Calu3 (cell line): Measurements from ENCODE around the gene CCDC39. TPM values are rescaled to one million over a fixed set of nuclear protein-coding genes. Genes with fewer than 3 reads are reported as not detected.
A peak's percentile ranks its signal among the peaks of the same experiment; 100 is the strongest.
"Not testable (repeated sequence)": the region's sequence is repeated elsewhere in the genome, so short reads cannot be mapped to it uniquely, and the experiment has no call there.

Experiments
- BruUV-seq: library from RNA; stranded (reverse); fragments of 400-500 nt; replicated peaks from 2 replicates; lab custom pipeline; 2021; lab: Mats Ljungman, UMichigan
- CTCF ChIA-PET: fragments of 300-600 bp; sonication (Branson Sonifier 250); formaldehyde crosslinking; loops from one replicate; lab custom pipeline; 2022; ENCODE audit warnings: antibody characterized with exemption; lab: Charles Lee
- DNase-seq: peaks from one replicate; pipeline ENCODE4 v3.0.0; 2022
- H3K27ac Mint-ChIP-seq: one replicate; pipeline ENCODE4 v1.8.0; 2022; ENCODE audit warnings: mixed read lengths; ENCODE audit not compliant: unreplicated experiment
- H3K27me3 Mint-ChIP-seq: one replicate; pipeline ENCODE4 v1.8.0; 2022; ENCODE audit warnings: mixed read lengths; ENCODE audit not compliant: unreplicated experiment
- H3K36me3 Mint-ChIP-seq: one replicate; pipeline ENCODE4 v1.8.0; 2022; ENCODE audit warnings: mild to moderate bottlenecking, moderate library complexity, mixed read lengths; ENCODE audit not compliant: insufficient read depth, unreplicated experiment
- H3K4me1 Mint-ChIP-seq: one replicate; pipeline ENCODE4 v1.8.0; 2022; ENCODE audit warnings: mild to moderate bottlenecking, low read depth, mixed read lengths; ENCODE audit not compliant: unreplicated experiment
- H3K4me3 Mint-ChIP-seq: one replicate; pipeline ENCODE4 v1.8.0; 2022; ENCODE audit warnings: mild to moderate bottlenecking, low read depth, moderate library complexity, mixed read lengths; ENCODE audit not compliant: unreplicated experiment
- H3K9me3 Mint-ChIP-seq: one replicate; pipeline ENCODE4 v1.8.0; 2022; ENCODE audit warnings: low read depth, mixed read lengths; ENCODE audit not compliant: unreplicated experiment
- CTCF ChIP-seq: fragments of 200-600 bp; IDR thresholded peaks from one replicate; pipeline ENCODE4 v1.8.0; 2022; ENCODE audit warnings: antibody characterized with exemption; ENCODE audit not compliant: unreplicated experiment
- intact Hi-C: fragments of 100-400 bp; cut with micrococcal nuclease; formaldehyde crosslinking; loops from one replicate; pipeline ENCODE4 v1.10.0; 2022; ENCODE audit not compliant: unreplicated experiment
- total RNA-seq: library from RNA; stranded (reverse); gene quantifications from 2 replicates; pipeline ENCODE4 v1.2.3, GENCODE V29; 2022

The CCDC39 gene
- total RNA-seq, 1 experiment from 2014 or later: not detected

- no peak overlapping the region for H3K27ac Mint-ChIP-seq
- intact Hi-C loops: loop anchor here (1.0 to 5.0 kb wide), 8 partner anchors 178 to 943 kb away; partner anchors contain the start of gene USP13
- CTCF ChIA-PET: interaction anchor here (0.6 to 1.7 kb wide), 10 partner anchors 8 to 845 kb away, joined by 3 to 32 read pairs (median 3); no protein-coding TSS in a partner anchor
- H3K4me3 Mint-ChIP-seq: no peak overlapping the region
- peaks cover 16% of the 10 kb centered on the region for H3K4me1 Mint-ChIP-seq
- peak; percentile 79 for TF ChIP-seq CTCF
- H3K9me3 Mint-ChIP-seq: no peaks in the 10 kb centered on the region
- H3K36me3 Mint-ChIP-seq: no peaks in the 10 kb centered on the region
- BruUV-seq: no TSS peak
- H3K27me3 Mint-ChIP-seq: no peaks in the 10 kb centered on the region
- DNase-seq: no peak
These were observed 84.4 kb downstream of the CCDC39 start for GRCh38 chr3:180594631-180595558.

DNA sequence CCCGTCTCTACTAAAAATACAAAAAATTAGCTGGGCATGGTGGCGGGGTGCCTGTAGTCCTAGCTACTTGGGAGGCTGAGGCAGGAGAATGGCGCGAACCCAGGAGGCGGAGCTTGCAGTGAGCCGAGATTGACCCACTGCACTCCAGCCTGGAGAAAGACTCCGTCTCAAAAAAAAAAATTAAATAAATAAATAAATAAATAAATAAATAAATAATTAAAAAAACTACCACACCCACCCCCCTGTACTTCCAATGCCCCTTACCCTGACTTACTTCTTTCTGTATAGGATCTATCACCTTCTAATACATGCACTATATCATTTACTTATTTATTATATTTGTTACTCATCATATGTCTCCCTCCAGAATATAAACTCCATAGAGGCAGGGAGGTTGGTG is 85.7 kb downstream of the CCDC39 start:
- not testable (repeated sequence) for H3K36me3 Mint-ChIP-seq, H3K9me3 Mint-ChIP-seq, H3K27ac Mint-ChIP-seq, H3K27me3 Mint-ChIP-seq, BruUV-seq, DNase-seq, H3K4me3 Mint-ChIP-seq
- peaks cover 16% of the 10 kb centered on the region for H3K4me1 Mint-ChIP-seq
- CTCF ChIA-PET: interaction anchor here (0.6 kb wide), 1 partner anchor 944 kb away, joined by 3 read pairs; no protein-coding TSS in a partner anchor
- intact Hi-C loops: loop anchor here (2.0 kb wide), 3 partner anchors 177 to 825 kb away; no protein-coding TSS in a partner anchor

DNA sequence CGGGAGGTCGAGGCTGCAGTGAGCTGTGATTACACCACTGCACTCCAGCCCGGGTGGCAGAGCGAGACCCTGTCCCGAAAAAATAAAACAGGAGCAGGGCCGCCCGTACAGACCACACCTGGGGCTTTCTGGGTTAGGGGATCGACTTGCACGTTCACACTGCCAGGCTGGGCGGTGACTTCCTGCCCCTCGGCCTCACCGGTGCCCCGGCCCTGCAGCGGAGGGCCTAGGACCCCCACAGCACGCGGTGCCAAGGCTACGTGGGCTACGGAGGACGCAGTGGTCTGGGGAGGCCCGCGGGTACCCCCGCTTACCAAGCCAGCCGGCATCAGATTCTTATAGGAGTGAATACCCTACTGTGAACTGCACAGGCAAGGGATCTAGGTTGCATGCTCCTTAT is 88.9 kb downstream of the CCDC39 start:
- BruUV-seq: no TSS peak
- Mint-ChIP-seq H3K4me1 (peaks cover 15% of the 10 kb centered on the region), H3K4me3 (no peak overlapping the region), H3K27ac (no peak overlapping the region), H3K27me3 (no peaks in the 10 kb centered on the region), H3K36me3 (no peaks in the 10 kb centered on the region), H3K9me3 (peaks cover 10% of the 10 kb centered on the region)
- CTCF ChIA-PET: no interaction called here
- DNase-seq: no peak
- no peak for TF ChIP-seq CTCF
- intact Hi-C loops: no loop called here

- no TSS peak for BruUV-seq
These were observed 98.4 kb downstream of the CCDC39 start for GRCh38 chr3:180580934-180581333.

More at GRCh38 chr3:180580934-180581333, 98.4 kb downstream of the CCDC39 start:
- Mint-ChIP-seq H3K4me1 (no peaks in the 10 kb centered on the region), H3K9me3 (peaks cover 2% of the 10 kb centered on the region), H3K27me3 (no peaks in the 10 kb centered on the region), H3K36me3 (no peaks in the 10 kb centered on the region), H3K27ac (no peak overlapping the region), H3K4me3 (no peak overlapping the region)
- intact Hi-C loops: no loop called here
- no peak for TF ChIP-seq CTCF
- CTCF ChIA-PET: interaction anchor here (1.3 kb wide), 1 partner anchor 14 kb away, joined by 3 read pairs; no protein-coding TSS in a partner anchor
- DNase-seq: no peak
